Measurements from ENCODE around the gene CPSF7. TPM values are rescaled to one million over a fixed set of nuclear protein-coding genes. Genes with fewer than 3 reads are reported as not detected.

CPSF7 gene
- total RNA-seq, 1 donor from 2014 or later: 75.8 TPM

DNA sequence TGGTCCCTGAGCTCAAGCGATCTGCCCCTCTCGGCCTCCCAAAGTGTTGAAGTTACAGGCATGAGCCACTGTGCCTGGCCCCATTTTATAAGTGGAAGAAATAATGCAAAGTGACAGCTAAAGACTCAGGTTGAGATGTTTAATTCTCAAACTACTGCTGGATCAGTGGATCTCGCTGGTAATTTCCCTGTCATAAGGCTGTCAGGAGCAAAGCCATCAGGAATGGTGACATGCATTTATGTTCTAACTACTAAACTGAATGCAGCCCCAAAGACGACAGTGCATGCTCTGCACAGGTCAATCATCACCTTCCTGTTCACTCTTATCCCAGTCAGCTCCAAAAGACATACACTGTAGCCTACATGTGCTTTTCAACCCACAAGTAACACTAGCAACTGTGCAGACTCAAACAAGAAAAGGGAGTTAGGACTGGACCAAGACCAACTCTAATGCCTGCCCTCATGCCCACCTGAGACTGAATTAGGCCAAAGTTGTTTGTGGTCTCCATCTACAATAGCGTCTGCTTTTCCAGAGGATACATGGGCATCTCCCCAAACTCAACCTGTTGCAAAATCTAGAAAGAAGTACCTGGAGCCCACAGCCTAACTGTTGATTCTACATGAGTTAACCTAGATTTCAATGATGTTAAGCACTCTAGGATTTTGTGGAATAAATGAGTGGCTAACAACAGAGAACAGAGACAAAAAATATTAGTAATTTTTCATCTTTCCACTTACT lies 22.6 kb downstream of the CPSF7 start:
- no peak overlapping the region for H3K4me3 ChIP-seq
- no peaks in the 10 kb centered on the region for H3K9me3 ChIP-seq
- H3K4me1 ChIP-seq: no peaks in the 10 kb centered on the region
- H3K36me3 ChIP-seq: peaks cover 100% of the 10 kb centered on the region
- DNase-seq (no peak), ATAC-seq (no peak)
- intact Hi-C loops (cut with DNase I): no loop called here
- TF ChIP-seq, protein P1, sequence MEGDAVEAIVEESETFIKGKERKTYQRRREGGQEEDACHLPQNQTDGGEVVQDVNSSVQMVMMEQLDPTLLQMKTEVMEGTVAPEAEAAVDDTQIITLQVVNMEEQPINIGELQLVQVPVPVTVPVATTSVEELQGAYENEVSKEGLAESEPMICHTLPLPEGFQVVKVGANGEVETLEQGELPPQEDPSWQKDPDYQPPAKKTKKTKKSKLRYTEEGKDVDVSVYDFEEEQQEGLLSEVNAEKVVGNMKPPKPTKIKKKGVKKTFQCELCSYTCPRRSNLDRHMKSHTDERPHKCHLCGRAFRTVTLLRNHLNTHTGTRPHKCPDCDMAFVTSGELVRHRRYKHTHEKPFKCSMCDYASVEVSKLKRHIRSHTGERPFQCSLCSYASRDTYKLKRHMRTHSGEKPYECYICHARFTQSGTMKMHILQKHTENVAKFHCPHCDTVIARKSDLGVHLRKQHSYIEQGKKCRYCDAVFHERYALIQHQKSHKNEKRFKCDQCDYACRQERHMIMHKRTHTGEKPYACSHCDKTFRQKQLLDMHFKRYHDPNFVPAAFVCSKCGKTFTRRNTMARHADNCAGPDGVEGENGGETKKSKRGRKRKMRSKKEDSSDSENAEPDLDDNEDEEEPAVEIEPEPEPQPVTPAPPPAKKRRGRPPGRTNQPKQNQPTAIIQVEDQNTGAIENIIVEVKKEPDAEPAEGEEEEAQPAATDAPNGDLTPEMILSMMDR (IDR thresholded peaks at IDR 0.05): no peak
- no peaks in the 10 kb centered on the region for H3K27me3 ChIP-seq
- no peak overlapping the region for H3K27ac ChIP-seq

DNA sequence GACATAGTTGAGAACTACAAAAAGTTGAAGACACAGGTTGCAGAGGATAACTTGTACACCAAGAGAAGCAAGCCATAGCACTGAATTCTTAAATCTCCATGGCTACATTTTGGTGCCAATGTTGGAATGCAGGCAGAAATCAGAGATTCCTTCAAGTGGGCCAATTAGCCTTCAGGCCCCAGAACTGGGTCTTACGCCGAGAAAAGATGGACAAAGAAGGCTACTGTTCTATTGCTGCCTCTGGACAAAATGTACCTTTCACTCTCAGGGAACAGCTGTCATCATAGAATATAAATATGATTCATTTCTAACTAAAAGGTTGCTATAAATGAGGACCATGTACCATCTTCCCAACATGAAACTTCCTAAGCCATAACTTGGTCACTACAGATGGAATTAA lies 23.7 kb downstream of the CPSF7 start:
- Histone ChIP-seq H3K27me3 (no peaks in the 10 kb centered on the region), H3K4me1 (no peaks in the 10 kb centered on the region), H3K27ac (no peak overlapping the region), H3K36me3 (peaks cover 94% of the 10 kb centered on the region), H3K9me3 (no peaks in the 10 kb centered on the region), H3K4me3 (no peak overlapping the region)
- TF ChIP-seq, protein P1 (IDR thresholded peaks at IDR 0.05): no peak
- no peak for ATAC-seq
- no peak for DNase-seq
- intact Hi-C loops (cut with DNase I): no loop called here

DNA sequence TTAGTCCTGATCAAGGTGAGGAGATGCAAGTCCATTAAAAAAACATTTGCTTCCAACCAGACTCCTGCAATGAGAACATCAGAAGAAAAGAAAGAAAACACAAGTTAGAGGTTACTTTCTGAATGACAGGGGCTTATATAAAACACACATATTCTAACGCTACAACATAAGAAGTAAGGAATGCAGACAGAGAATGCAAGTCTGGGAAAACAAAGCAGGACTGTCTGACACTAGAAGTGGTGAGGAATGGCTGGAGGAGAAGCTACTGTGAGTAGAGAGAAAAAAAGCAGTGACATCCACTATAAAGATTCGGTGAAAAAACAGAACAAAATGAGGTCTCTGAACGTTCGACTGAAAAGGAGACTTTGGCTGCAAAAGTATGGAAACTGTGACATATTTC lies 25.1 kb downstream of the CPSF7 start:
- intact Hi-C loops (cut with DNase I): no loop called here
- Histone ChIP-seq H3K9me3 (no peaks in the 10 kb centered on the region), H3K27ac (no peak overlapping the region), H3K4me3 (no peak overlapping the region), H3K27me3 (no peaks in the 10 kb centered on the region), H3K4me1 (no peaks in the 10 kb centered on the region), H3K36me3 (peaks cover 87% of the 10 kb centered on the region)
- ATAC-seq: no peak
- TF ChIP-seq, protein P1 (IDR thresholded peaks at IDR 0.05): no peak
- DNase-seq: no peak

DNA sequence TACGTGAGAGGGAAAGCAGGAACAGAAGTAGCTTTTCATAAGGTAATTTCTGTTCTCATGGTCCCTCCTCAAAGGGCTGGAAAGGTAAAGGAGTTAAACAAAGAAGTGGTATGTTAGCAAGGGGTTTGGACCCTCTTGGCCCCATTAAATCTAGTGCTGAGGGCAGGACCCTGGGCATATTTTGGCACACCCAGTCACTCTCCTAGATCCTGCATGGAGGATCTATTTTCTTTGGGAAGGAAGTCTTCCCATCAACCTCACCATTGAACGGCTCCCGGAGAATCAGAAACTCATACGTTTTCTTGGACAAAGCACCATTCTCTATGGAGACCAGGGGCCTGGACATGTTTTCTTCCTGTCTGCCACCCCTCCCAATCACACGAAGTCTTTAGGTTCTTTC lies 25.7 kb downstream of the CPSF7 start:
- Histone ChIP-seq H3K36me3 (peaks cover 86% of the 10 kb centered on the region), H3K9me3 (no peaks in the 10 kb centered on the region), H3K27ac (no peak overlapping the region), H3K4me3 (no peak overlapping the region), H3K27me3 (no peaks in the 10 kb centered on the region), H3K4me1 (no peaks in the 10 kb centered on the region)
- intact Hi-C loops (cut with DNase I): no loop called here
- TF ChIP-seq, protein P1 (IDR thresholded peaks at IDR 0.05): no peak
- ATAC-seq: no peak
- no peak for DNase-seq

DNA sequence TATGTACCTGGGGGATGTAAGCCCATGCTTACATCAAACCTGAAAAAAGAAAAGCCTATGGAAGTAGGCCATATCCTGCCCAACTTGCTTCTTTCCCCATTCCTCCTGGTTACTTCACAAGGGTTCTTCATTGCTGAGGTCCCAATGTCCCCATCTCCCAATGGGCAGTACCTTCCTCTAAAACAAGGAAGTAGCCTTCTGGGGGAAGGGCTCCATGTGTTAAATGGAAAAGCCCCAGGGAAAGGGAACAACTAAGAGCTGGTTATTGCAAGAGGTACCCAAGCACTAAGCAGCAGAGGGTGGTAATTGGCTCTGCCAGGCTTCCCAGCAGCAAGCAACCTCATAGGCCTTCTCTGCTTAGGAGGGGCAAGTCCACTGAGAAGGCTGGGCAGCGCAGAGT lies 26.1 kb downstream of the CPSF7 start:
- Histone ChIP-seq H3K36me3 (peaks cover 86% of the 10 kb centered on the region), H3K4me3 (no peak overlapping the region), H3K27ac (no peak overlapping the region), H3K9me3 (no peaks in the 10 kb centered on the region), H3K4me1 (no peaks in the 10 kb centered on the region), H3K27me3 (no peaks in the 10 kb centered on the region)
- intact Hi-C loops (cut with DNase I): no loop called here
- peak; percentile 64 for ATAC-seq
- TF ChIP-seq, protein P1 (IDR thresholded peaks at IDR 0.05): no peak
- DNase-seq: no peak

DNA sequence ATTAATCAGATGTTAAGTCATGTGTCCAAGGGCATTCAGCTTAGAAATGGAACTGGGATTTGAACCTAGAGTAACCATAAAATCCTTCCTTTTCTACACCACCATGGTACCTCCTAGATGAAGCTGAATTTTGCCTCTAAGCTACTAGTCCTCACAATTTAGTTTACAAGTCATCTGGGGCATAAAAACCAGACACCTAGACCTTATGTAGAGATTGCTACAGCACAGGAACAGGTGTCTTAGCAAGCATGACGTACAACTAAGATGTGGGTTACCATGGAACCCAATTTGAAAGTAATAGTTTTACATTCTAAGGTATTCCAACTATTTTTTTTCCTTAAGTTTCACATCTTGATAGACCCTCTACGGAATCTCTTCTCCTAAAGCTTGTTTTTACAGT lies 28.2 kb downstream of the CPSF7 start:
- no peak for DNase-seq

More for the DNA sequence above, 28.2 kb downstream of the CPSF7 start:
- no peaks in the 10 kb centered on the region for H3K4me1 ChIP-seq
- peaks cover 85% of the 10 kb centered on the region for H3K36me3 ChIP-seq
- no peak overlapping the region for H3K27ac ChIP-seq
- no peaks in the 10 kb centered on the region for H3K27me3 ChIP-seq
- intact Hi-C loops (cut with DNase I): no loop called here
- ATAC-seq: no peak
- H3K4me3 ChIP-seq: no peak overlapping the region
- TF ChIP-seq, protein P1 (IDR thresholded peaks at IDR 0.05): no peak
- H3K9me3 ChIP-seq: no peaks in the 10 kb centered on the region

All from upper lobe of right lung (tissue), 1 donor.